ENCODE data around the gene INPP5D. TPM values are rescaled to one million over a fixed set of nuclear protein-coding genes. Genes with fewer than 3 reads are reported as not detected.
A peak's percentile ranks its signal among the peaks of the same experiment; 100 is the strongest.

INPP5D gene
- total RNA-seq, 2 donors from 2014 or later: 0.66 to 3.0 TPM

GRCh38 chr2:233058717-233059546 lies 1.2 kb upstream of the INPP5D start:
- Histone ChIP-seq H3K36me3 (ENCODE audit: control insufficient read depth, insufficient read depth, low read length) (no peaks in the 10 kb centered on the region), H3K9ac (ENCODE audit: extremely low read depth, low read length, poor library complexity, severe bottlenecking) (no peak overlapping the region), H3K4me3 (ENCODE audit: low read length) (no peak overlapping the region), H3K9me3 (ENCODE audit: control insufficient read depth, low read length) (no peaks in the 10 kb centered on the region), H3K27ac (ENCODE audit: low read depth, low read length) (no peak overlapping the region), H3K4me1 (ENCODE audit: control insufficient read depth, insufficient read depth, low read length) (peaks cover 4% of the 10 kb centered on the region), H3K27me3 (ENCODE audit: control insufficient read depth, insufficient read depth, low read length, poor library complexity, severe bottlenecking) (peaks cover 5% of the 10 kb centered on the region)
- Mint-ChIP-seq H3K36me3 (ENCODE audit: low read depth) (no peaks in the 10 kb centered on the region), H3K4me3 (no peak overlapping the region), H3K27ac (no peak overlapping the region), H3K9me3 (no peaks in the 10 kb centered on the region), H3K4me1 (no peaks in the 10 kb centered on the region), H3K27me3 (ENCODE audit: insufficient read depth) (peaks cover 18% of the 10 kb centered on the region)
- peak; percentile 27 for DNase-seq
- WGBS, 2 experiments (ENCODE audit: insufficient coverage in 1 of 2, insufficient read length in 1 of 2): 91 to 96% methylated on average over 11 to 24 of the region's 24 CpGs
- TF ChIP-seq CTCF (conservative IDR thresholded peaks at IDR 0.05): no peak

GRCh38 chr2:233059547-233059796 lies 670 bp upstream of the INPP5D start:
- Histone ChIP-seq H3K9ac (ENCODE audit: extremely low read depth, low read length, poor library complexity, severe bottlenecking) (no peak overlapping the region), H3K27me3 (ENCODE audit: control insufficient read depth, insufficient read depth, low read length, poor library complexity, severe bottlenecking) (peaks cover 2% of the 10 kb centered on the region), H3K27ac (ENCODE audit: low read depth, low read length) (no peak overlapping the region), H3K9me3 (ENCODE audit: control insufficient read depth, low read length) (no peaks in the 10 kb centered on the region), H3K4me1 (ENCODE audit: control insufficient read depth, insufficient read depth, low read length) (peaks cover 4% of the 10 kb centered on the region), H3K36me3 (ENCODE audit: control insufficient read depth, insufficient read depth, low read length) (no peaks in the 10 kb centered on the region), H3K4me3 (ENCODE audit: low read length) (no peak overlapping the region)
- Mint-ChIP-seq H3K4me1 (no peaks in the 10 kb centered on the region), H3K4me3 (no peak overlapping the region), H3K27me3 (ENCODE audit: insufficient read depth) (peaks cover 13% of the 10 kb centered on the region), H3K9me3 (no peaks in the 10 kb centered on the region), H3K27ac (no peak overlapping the region), H3K36me3 (ENCODE audit: low read depth) (no peaks in the 10 kb centered on the region)
- 88% methylated on average over 7 of the region's 7 CpGs; no CpG with 5 or more reads in 1 of the 2 experiments for WGBS, 2 experiments (ENCODE audit: insufficient coverage in 1 of 2, insufficient read length in 1 of 2)
- no peak for TF ChIP-seq CTCF (conservative IDR thresholded peaks at IDR 0.05)
- DNase-seq: peak; percentile 72

GRCh38 chr2:233060501-233060979 lies 398 bp downstream of the INPP5D start:
- 97 to 100% methylated on average over 11 to 13 of the region's 13 CpGs for WGBS, 2 experiments (ENCODE audit: insufficient coverage in 1 of 2, insufficient read length in 1 of 2)
- no peaks in the 10 kb centered on the region for H3K9me3 Mint-ChIP-seq
- Histone ChIP-seq H3K4me3 (ENCODE audit: low read length) (no peak overlapping the region), H3K27ac (ENCODE audit: low read depth, low read length) (no peak overlapping the region), H3K36me3 (ENCODE audit: control insufficient read depth, insufficient read depth, low read length) (no peaks in the 10 kb centered on the region), H3K27me3 (ENCODE audit: control insufficient read depth, insufficient read depth, low read length, poor library complexity, severe bottlenecking) (no peaks in the 10 kb centered on the region), H3K9ac (ENCODE audit: extremely low read depth, low read length, poor library complexity, severe bottlenecking) (no peak overlapping the region), H3K4me1 (ENCODE audit: control insufficient read depth, insufficient read depth, low read length) (peaks cover 4% of the 10 kb centered on the region), H3K9me3 (ENCODE audit: control insufficient read depth, low read length) (no peaks in the 10 kb centered on the region)
- TF ChIP-seq CTCF (conservative IDR thresholded peaks at IDR 0.05): no peak
- H3K27me3 Mint-ChIP-seq (ENCODE audit: insufficient read depth): peaks cover 4% of the 10 kb centered on the region
- no peak overlapping the region for H3K27ac Mint-ChIP-seq
- H3K36me3 Mint-ChIP-seq (ENCODE audit: low read depth): no peaks in the 10 kb centered on the region
- DNase-seq: peak; percentile 48
- H3K4me1 Mint-ChIP-seq: no peaks in the 10 kb centered on the region
- H3K4me3 Mint-ChIP-seq: no peak overlapping the region
